WTC11 (cell line): ENCODE measurements around the gene FGD5.

ENCODE experiments used
- ATF3 ChIP-seq: sonication (generic); formaldehyde crosslinking; conservative IDR thresholded peaks from 2 replicates; pipeline ENCODE4 v1.8.1; 2022; ENCODE audit warnings: mild to moderate bottlenecking, missing genetic modification reagents
- CREM ChIP-seq: sonication (generic); formaldehyde crosslinking; IDR thresholded peaks from 2 replicates; pipeline ENCODE4 v1.8.1; 2022; ENCODE audit warnings: mild to moderate bottlenecking, missing genetic modification reagents, moderate library complexity
- ETV6 ChIP-seq: sonication (generic); formaldehyde crosslinking; IDR thresholded peaks from 2 replicates; pipeline ENCODE4 v1.8.1; 2022; ENCODE audit warnings: mild to moderate bottlenecking, missing genetic modification reagents
- GABPB1 ChIP-seq: sonication (generic); formaldehyde crosslinking; IDR thresholded peaks from 2 replicates; pipeline ENCODE4 v1.8.1; 2023; ENCODE audit warnings: mild to moderate bottlenecking, missing genetic modification reagents
- IRF2 ChIP-seq: sonication (generic); formaldehyde crosslinking; IDR thresholded peaks from 2 replicates; pipeline ENCODE4 v1.8.0; 2022; ENCODE audit warnings: low read depth, missing genetic modification reagents, borderline replicate concordance
- MYBL2 ChIP-seq: sonication (generic); formaldehyde crosslinking; IDR thresholded peaks from 2 replicates; pipeline ENCODE4 v1.8.1; 2023; ENCODE audit warnings: mild to moderate bottlenecking, moderate library complexity, missing genetic modification reagents
- NFYB ChIP-seq: sonication (generic); formaldehyde crosslinking; conservative IDR thresholded peaks from 2 replicates; pipeline ENCODE4 v1.8.0; 2022; ENCODE audit warnings: low read depth, missing genetic modification reagents
- NR1H2 ChIP-seq: sonication (generic); formaldehyde crosslinking; IDR thresholded peaks from 2 replicates; pipeline ENCODE4 v1.9.0; 2021; ENCODE audit warnings: mild to moderate bottlenecking, moderate library complexity, missing genetic modification reagents
- TCF7 ChIP-seq: sonication (generic); formaldehyde crosslinking; IDR thresholded peaks from 2 replicates; pipeline ENCODE4 v1.8.0; 2022; ENCODE audit warnings: mild to moderate bottlenecking, low read depth, missing genetic modification reagents, moderate library complexity
- TEAD4 ChIP-seq: sonication (generic); formaldehyde crosslinking; IDR thresholded peaks from 2 replicates; pipeline ENCODE4 v1.8.0; 2022; ENCODE audit warnings: mild to moderate bottlenecking, missing genetic modification reagents
- TP53 ChIP-seq: sonication (generic); formaldehyde crosslinking; IDR thresholded peaks from 2 replicates; pipeline ENCODE4 v1.8.1; 2023; ENCODE audit warnings: mild to moderate bottlenecking, missing genetic modification reagents
- USF1 ChIP-seq: sonication (generic); formaldehyde crosslinking; IDR thresholded peaks from 2 replicates; pipeline ENCODE4 v1.8.0; 2022; ENCODE audit warnings: mild to moderate bottlenecking, missing genetic modification reagents
- ZNF512 ChIP-seq: sonication (generic); formaldehyde crosslinking; IDR thresholded peaks from 2 replicates; pipeline ENCODE4 v1.8.1; 2022; ENCODE audit warnings: missing genetic modification reagents, borderline replicate concordance
- TF ChIP-seq, protein P1 (sequence below): fragments of 200-600 bp; IDR thresholded peaks from 2 replicates; pipeline ENCODE4 v1.8.0; 2022; ENCODE audit warnings: antibody characterized with exemption

DNA sequence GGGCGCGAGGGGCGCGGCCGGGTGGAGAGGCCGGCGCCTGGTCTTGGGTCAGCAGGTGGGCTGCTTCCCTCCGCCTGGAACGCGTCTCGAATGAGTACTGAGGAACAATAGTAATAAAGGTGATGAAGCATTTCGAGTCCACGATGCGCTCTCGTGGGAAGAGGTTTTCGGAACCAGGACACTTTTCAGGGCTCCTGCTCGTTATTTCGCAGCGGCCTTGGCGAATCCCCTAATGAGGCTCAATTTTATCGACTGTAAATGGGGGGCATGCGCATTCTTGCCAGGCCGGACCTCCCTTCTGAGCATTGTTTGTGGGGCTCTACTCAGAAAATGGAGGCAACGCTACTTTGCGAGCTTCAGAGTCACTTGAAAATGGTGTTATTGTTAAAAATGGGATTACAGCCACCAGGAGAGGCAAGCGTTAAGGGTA is 129.9 kb downstream of the FGD5 start:
- TF ChIP-seq, protein P1, sequence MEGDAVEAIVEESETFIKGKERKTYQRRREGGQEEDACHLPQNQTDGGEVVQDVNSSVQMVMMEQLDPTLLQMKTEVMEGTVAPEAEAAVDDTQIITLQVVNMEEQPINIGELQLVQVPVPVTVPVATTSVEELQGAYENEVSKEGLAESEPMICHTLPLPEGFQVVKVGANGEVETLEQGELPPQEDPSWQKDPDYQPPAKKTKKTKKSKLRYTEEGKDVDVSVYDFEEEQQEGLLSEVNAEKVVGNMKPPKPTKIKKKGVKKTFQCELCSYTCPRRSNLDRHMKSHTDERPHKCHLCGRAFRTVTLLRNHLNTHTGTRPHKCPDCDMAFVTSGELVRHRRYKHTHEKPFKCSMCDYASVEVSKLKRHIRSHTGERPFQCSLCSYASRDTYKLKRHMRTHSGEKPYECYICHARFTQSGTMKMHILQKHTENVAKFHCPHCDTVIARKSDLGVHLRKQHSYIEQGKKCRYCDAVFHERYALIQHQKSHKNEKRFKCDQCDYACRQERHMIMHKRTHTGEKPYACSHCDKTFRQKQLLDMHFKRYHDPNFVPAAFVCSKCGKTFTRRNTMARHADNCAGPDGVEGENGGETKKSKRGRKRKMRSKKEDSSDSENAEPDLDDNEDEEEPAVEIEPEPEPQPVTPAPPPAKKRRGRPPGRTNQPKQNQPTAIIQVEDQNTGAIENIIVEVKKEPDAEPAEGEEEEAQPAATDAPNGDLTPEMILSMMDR = no peak
- no peak for TF ChIP-seq GABPB1 (CRISPR knock-in tag)
- no peak for TF ChIP-seq USF1
- no peak for TF ChIP-seq TEAD4 (CRISPR knock-in tag)
- no peak for TF ChIP-seq NFYB
- no peak for TF ChIP-seq ZNF512 (CRISPR knock-in tag)
- no peak for TF ChIP-seq ETV6
- no peak for TF ChIP-seq ATF3 (CRISPR knock-in tag)
- TF ChIP-seq MYBL2 (CRISPR knock-in tag) = no peak
- TF ChIP-seq CREM (CRISPR knock-in tag) = no peak
- TF ChIP-seq TP53 = no peak
- TF ChIP-seq TCF7 = no peak
- TF ChIP-seq NR1H2 = no peak
- no peak for TF ChIP-seq IRF2
